ENCODE measurements around the gene ZFP36L1. TPM values are rescaled to one million over a fixed set of nuclear protein-coding genes. Genes with fewer than 3 reads are reported as not detected.

The ZFP36L1 gene
- total RNA-seq, 4 donors from 2014 or later = 180 to 712 (median 266) TPM

DNA sequence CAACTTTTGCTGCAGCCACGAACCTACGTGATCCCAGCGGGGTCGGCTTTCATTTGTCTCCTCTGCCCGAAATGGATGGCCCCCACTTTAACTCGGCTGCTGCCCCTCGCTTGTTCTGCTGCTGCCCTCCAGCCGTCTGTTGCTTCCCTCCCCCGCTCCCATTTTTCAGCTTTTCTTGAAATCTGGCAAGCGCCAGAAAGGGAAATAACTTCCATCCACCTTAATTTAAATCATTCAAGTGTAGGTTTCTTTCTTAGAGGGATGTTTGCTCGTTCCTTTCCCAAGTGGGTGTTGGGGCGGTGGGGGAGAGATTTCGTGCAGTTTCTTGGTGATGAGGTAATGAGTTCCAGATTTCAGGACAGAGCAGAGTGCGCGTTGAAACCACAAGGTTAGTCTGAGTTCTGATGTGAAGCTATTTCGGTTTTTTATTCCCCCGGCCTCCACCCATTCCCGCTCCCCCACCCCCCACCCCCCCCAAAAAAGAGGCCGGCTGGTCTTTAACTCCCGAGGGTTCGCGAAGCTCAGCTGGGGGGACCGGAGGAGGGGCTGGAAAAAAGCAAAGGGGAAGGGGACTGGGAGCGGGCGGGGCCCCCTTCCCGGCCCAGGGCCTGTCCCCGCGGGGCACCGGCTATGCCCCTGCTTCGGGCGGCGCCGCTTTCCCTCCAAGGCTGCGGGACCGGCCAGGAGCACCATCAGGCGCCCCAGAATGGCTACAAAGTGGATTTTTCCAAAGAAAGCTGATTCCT lies 2.2 kb upstream of the ZFP36L1 start:
- no peaks in the 10 kb centered on the region for H3K27me3 ChIP-seq
- peaks cover 9 to 15% (median 13%) of the 10 kb centered on the region in 4 donors for H3K4me1 ChIP-seq
- intact Hi-C loops (cut with DNase I; ENCODE audit: low total_unique reads) = loop anchor here (1.0 to 10.0 kb wide), 4 partner anchors 246 to 853 kb away; no protein-coding TSS in a partner anchor
- in situ Hi-C loops (cut with MboI; ENCODE audit: low pct_ligation_motif_present in 1 of 4, low pct_unique_long_range_greater_than_20kb in 1 of 4, low sequenced_read_pairs in 3 of 4) = no loop called here
- peak; percentile 54 for DNase-seq
- H3K36me3 ChIP-seq = peaks cover 0 to 15% (median 4%) of the 10 kb centered on the region in 4 donors
- H3K4me3 ChIP-seq = peak overlapping the region; percentile 55 to 86 (median 70)
- TF ChIP-seq EP300 (IDR thresholded peaks at IDR 0.05; ENCODE audit: low read depth) = no peak
- TF ChIP-seq POLR2AphosphoS5 (IDR thresholded peaks at IDR 0.05) = peak in 2 of 3 donors; percentile 41 to 47
- no peaks in the 10 kb centered on the region for H3K9me3 ChIP-seq
- WGBS, 2 donors (ENCODE audit: low coverage in 1 of 2) = 0 to 1% methylated on average over 13 to 34 of the region's 36 CpGs
- peak overlapping the region; percentile 97 to 100 (median 98) for H3K27ac ChIP-seq

DNA sequence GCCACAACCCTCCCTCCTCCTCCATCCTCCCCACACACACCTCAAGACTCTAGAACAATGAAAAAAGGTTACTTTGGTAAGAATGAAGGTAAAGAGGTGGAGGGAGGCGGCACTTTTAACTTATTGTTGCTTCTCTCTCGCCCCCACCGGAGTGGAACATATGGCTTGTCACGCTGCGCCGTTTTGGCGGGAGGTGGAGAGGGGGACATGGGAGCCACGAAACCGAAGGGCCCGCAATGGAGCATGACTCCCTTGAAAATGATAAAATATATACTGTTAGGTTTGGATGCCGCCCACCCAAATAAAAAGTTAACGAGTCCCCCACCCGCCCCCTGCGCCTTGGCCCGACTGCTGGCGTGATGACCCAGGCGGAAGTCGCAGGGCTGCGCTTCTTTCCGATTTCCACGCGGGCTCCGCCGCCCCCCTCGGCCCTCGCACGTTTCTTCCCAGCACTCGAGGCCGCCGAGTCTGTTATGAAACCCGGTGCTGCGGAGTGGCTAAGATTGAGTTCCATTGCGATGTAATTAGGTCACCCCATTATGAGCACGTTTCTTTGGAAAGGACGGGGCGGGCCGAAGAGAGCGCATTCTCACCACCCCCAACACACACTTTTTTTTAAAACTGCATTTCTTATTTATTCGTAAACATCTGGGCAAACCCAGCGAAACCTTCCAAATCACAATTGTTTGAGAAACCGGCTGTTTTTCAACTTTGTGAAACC lies 1.4 kb upstream of the ZFP36L1 start:
- Histone ChIP-seq H3K9me3 (no peaks in the 10 kb centered on the region), H3K4me3 (peak overlapping the region; percentile 55 to 86 (median 70)), H3K27ac (peak overlapping the region; percentile 97 to 100 (median 98)), H3K27me3 (no peaks in the 10 kb centered on the region), H3K4me1 (peaks cover 9 to 20% (median 19%) of the 10 kb centered on the region in 4 donors), H3K36me3 (peaks cover 0 to 22% (median 8%) of the 10 kb centered on the region in 4 donors)
- TF ChIP-seq EP300 (IDR thresholded peaks at IDR 0.05; ENCODE audit: low read depth) (peak; percentile 85), POLR2A (IDR thresholded peaks at IDR 0.05) (peak; percentile 74), CTCF (IDR thresholded peaks at IDR 0.05) (no peak), POLR2AphosphoS5 (IDR thresholded peaks at IDR 0.05) (peak; percentile 92 to 96 (median 95))
- in situ Hi-C loops (cut with MboI; ENCODE audit: low pct_ligation_motif_present in 1 of 4, low pct_unique_long_range_greater_than_20kb in 1 of 4, low sequenced_read_pairs in 3 of 4) (no loop called here), intact Hi-C loops (cut with DNase I; ENCODE audit: low total_unique reads) (loop anchor here (2.0 to 10.0 kb wide), 3 partner anchors 245 to 547 kb away; no protein-coding TSS in a partner anchor)
- peak; percentile 85 for DNase-seq
- 1 to 17% methylated on average over 1 to 41 of the region's 41 CpGs for WGBS, 2 donors (ENCODE audit: low coverage in 1 of 2)

GRCh38 chr14:68793734-68794129 lies 865 bp upstream of the ZFP36L1 start:
- intact Hi-C loops (cut with DNase I; ENCODE audit: low total_unique reads) (loop anchor here (2.0 to 10.0 kb wide), 3 partner anchors 245 to 546 kb away; no protein-coding TSS in a partner anchor), in situ Hi-C loops (cut with MboI; ENCODE audit: low pct_ligation_motif_present in 1 of 4, low pct_unique_long_range_greater_than_20kb in 1 of 4, low sequenced_read_pairs in 3 of 4) (no loop called here)
- no peaks in the 10 kb centered on the region for H3K9me3 ChIP-seq
- H3K4me1 ChIP-seq = peaks cover 9 to 26% (median 24%) of the 10 kb centered on the region in 4 donors
- no peak for TF ChIP-seq POLR2AphosphoS5 (IDR thresholded peaks at IDR 0.05)
- TF ChIP-seq CTCF (IDR thresholded peaks at IDR 0.05) = no peak
- no peak for TF ChIP-seq EP300 (IDR thresholded peaks at IDR 0.05; ENCODE audit: low read depth)
- TF ChIP-seq POLR2A (IDR thresholded peaks at IDR 0.05) = no peak
- no peak for DNase-seq
- H3K36me3 ChIP-seq = peaks cover 0 to 25% (median 9%) of the 10 kb centered on the region in 4 donors
- H3K4me3 ChIP-seq = peak overlapping the region; percentile 55 to 86 (median 70)
- 1 to 3% methylated on average over 8 to 33 of the region's 33 CpGs for WGBS, 2 donors (ENCODE audit: low coverage in 1 of 2)
- H3K27ac ChIP-seq = peak overlapping the region; percentile 97 to 100 (median 98)
- no peaks in the 10 kb centered on the region for H3K27me3 ChIP-seq

- Histone ChIP-seq H3K9me3 (no peaks in the 10 kb centered on the region), H3K36me3 (peaks cover 0 to 28% (median 12%) of the 10 kb centered on the region in 4 donors), H3K4me3 (peak overlapping the region; percentile 66 to 90 (median 80)), H3K27ac (peak overlapping the region; percentile 97 to 100 (median 98)), H3K27me3 (no peaks in the 10 kb centered on the region), H3K4me1 (peaks cover 9 to 36% (median 30%) of the 10 kb centered on the region in 4 donors)
- intact Hi-C loops (cut with DNase I; ENCODE audit: low total_unique reads) (loop anchor here (5.0 to 10.0 kb wide), 2 partner anchors 398 to 545 kb away; no protein-coding TSS in a partner anchor), in situ Hi-C loops (cut with MboI; ENCODE audit: low pct_ligation_motif_present in 1 of 4, low pct_unique_long_range_greater_than_20kb in 1 of 4, low sequenced_read_pairs in 3 of 4) (no loop called here)
- 0% methylated on average over 8 to 13 of the region's 13 CpGs for WGBS, 2 donors (ENCODE audit: low coverage in 1 of 2)
- TF ChIP-seq POLR2A (IDR thresholded peaks at IDR 0.05) (no peak), CTCF (IDR thresholded peaks at IDR 0.05) (no peak), POLR2AphosphoS5 (IDR thresholded peaks at IDR 0.05) (no peak), EP300 (IDR thresholded peaks at IDR 0.05; ENCODE audit: low read depth) (no peak)
- no peak for DNase-seq
These were observed 239 bp downstream of the ZFP36L1 start for GRCh38 chr14:68792678-68792978.
